Measurements from ENCODE around the gene CLEC16A.

DNA sequence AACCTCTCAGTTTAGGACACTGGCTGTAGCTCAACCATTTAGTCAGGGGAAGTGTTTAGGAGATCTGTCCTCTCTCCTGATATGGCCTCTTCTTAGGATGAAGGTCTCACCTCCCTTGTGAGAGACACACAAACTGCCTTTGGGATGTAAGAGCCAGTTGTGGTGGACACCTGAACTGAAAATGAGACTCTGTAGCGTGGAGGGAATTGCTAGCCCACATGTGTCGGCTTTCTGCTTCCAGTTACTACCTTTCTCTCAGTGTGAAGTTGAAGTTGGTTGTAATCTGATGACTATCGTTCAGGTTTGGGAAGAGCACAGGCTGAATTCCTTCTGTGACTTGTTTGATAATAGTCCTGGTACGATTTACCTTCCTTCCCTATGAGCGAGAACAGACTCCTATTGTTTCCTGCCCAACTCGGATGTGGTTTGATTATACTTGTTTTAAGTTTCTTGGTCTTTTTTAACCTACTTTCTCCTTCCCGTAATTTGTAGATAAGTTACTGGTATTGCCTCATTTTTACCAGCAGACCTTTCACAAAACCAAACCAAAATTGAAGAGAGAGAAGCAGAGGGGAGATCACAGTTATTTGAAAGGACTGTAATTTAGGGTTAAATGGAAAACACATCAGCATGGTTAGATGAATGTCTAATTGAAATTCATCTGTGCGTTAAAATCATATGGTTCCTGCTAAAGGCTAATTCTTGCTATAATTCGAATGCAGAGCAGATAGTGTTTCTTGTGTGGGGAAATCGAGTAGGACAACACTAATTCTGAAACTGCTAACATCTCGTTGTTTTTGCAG is 43.2 kb downstream of the CLEC16A start:
- TF ChIP-seq, protein P1, sequence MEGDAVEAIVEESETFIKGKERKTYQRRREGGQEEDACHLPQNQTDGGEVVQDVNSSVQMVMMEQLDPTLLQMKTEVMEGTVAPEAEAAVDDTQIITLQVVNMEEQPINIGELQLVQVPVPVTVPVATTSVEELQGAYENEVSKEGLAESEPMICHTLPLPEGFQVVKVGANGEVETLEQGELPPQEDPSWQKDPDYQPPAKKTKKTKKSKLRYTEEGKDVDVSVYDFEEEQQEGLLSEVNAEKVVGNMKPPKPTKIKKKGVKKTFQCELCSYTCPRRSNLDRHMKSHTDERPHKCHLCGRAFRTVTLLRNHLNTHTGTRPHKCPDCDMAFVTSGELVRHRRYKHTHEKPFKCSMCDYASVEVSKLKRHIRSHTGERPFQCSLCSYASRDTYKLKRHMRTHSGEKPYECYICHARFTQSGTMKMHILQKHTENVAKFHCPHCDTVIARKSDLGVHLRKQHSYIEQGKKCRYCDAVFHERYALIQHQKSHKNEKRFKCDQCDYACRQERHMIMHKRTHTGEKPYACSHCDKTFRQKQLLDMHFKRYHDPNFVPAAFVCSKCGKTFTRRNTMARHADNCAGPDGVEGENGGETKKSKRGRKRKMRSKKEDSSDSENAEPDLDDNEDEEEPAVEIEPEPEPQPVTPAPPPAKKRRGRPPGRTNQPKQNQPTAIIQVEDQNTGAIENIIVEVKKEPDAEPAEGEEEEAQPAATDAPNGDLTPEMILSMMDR (IDR thresholded peaks at IDR 0.05) = no peak
- TF ChIP-seq POLR2A (IDR thresholded peaks at IDR 0.05) (no peak), POLR2AphosphoS5 (IDR thresholded peaks at IDR 0.05) (no peak)

All from gastroesophageal sphincter (tissue), 3 donors.